HepG2 (cell line): Measurements from ENCODE around the gene PSMB3. TPM values are rescaled to one million over a fixed set of nuclear protein-coding genes. Genes with fewer than 3 reads are reported as not detected.

Experiments
- CSRNP1 ChIP-seq: sonication (generic); formaldehyde crosslinking; IDR thresholded peaks from 2 replicates; pipeline ENCODE4 v1.8.1; 2023; ENCODE audit warnings: mild to moderate bottlenecking, missing genetic modification reagents
- DMTF1 ChIP-seq: sonication (generic); formaldehyde crosslinking; IDR thresholded peaks from 2 replicates; pipeline ENCODE4 v1.4.0; 2020; ENCODE audit warnings: mild to moderate bottlenecking, missing genetic modification reagents
- GRHL1 ChIP-seq: sonication (generic); formaldehyde crosslinking; conservative IDR thresholded peaks from 2 replicates; pipeline ENCODE4 v1.8.0; 2022; ENCODE audit warnings: missing genetic modification reagents
- GTF3A ChIP-seq: sonication (generic); formaldehyde crosslinking; conservative IDR thresholded peaks from 2 replicates; pipeline ENCODE4 v1.4.0; 2020; ENCODE audit warnings: mild to moderate bottlenecking, missing genetic modification reagents
- HNF4A ChIP-seq: sonication (generic); formaldehyde crosslinking; IDR thresholded peaks from 2 replicates; pipeline ENCODE4 v1.4.0; 2020; ENCODE audit warnings: missing genetic modification reagents
- KDM5A ChIP-seq: fragments of 200-600 bp; sonication (generic); IDR thresholded peaks from 2 replicates; pipeline ENCODE4 v1.7.0; 2018; ENCODE audit warnings: antibody characterized with exemption, mild to moderate bottlenecking, low read length, borderline replicate concordance
- MEF2D ChIP-seq: sonication (generic); formaldehyde crosslinking; IDR thresholded peaks from 2 replicates; pipeline ENCODE4 v1.5.1; 2020; ENCODE audit warnings: mild to moderate bottlenecking, missing genetic modification reagents
- MIXL1 ChIP-seq: IDR thresholded peaks from 2 replicates; pipeline ENCODE4 v1.6.1; 2016
- NFAT5 ChIP-seq: sonication (generic); formaldehyde crosslinking; IDR thresholded peaks from 2 replicates; pipeline ENCODE4 v1.4.0; 2020; ENCODE audit warnings: missing genetic modification reagents
- NFE2L1 ChIP-seq: sonication (generic); formaldehyde crosslinking; IDR thresholded peaks from 2 replicates; pipeline ENCODE4 v1.4.0; 2020; ENCODE audit warnings: missing genetic modification reagents, mild to moderate bottlenecking, borderline replicate concordance
- NKX3-1 ChIP-seq: sonication (generic); formaldehyde crosslinking; IDR thresholded peaks from 2 replicates; pipeline ENCODE4 v1.5.0; 2020; ENCODE audit warnings: missing genetic modification reagents
- NRL ChIP-seq: sonication (generic); formaldehyde crosslinking; IDR thresholded peaks from 2 replicates; pipeline ENCODE4 v1.5.0; 2020; ENCODE audit warnings: missing genetic modification reagents, mild to moderate bottlenecking, moderate library complexity, borderline replicate concordance
- SOX6 ChIP-seq, 2 experiments: fragments of 450-650 bp in 1 of 2; sonication (generic) in 1 of 2; formaldehyde crosslinking in 1 of 2; IDR thresholded peaks; 2 replicates each; pipeline versions ENCODE4 v1.4.0 to v1.6.1; 2017 to 2020; ENCODE audit warnings: antibody characterized with exemption in 1 of 2, mild to moderate bottlenecking in 1 of 2, missing genetic modification reagents in 1 of 2
- SUZ12 ChIP-seq: fragments of 150-350 bp; IDR thresholded peaks from 2 replicates; pipeline ENCODE4 v1.6.1; 2014; ENCODE audit warnings: low read depth, low read length
- XBP1 ChIP-seq: sonication (generic); formaldehyde crosslinking; IDR thresholded peaks from 2 replicates; pipeline ENCODE4 v1.5.0; 2020; ENCODE audit warnings: missing genetic modification reagents
- polyA plus RNA-seq, 8 experiments: library from polyadenylated mRNA; depleted of rRNA in 3 of 8; stranded (reverse) in 7 of 8; unstranded in 1 of 8; fragments of >200 nt; fragmentation: Illumina TruSeq in 4 of 8; extraction: Trizol in 4 of 8; gene quantifications; 2 replicates each; pipeline versions ENCODE4 v1.2.1 to v1.2.3, GENCODE V29; 2011 to 2016; ENCODE audit warnings: low read depth in 4 of 8, missing spikeins in 1 of 8, mixed read lengths in 1 of 8; ENCODE audit not compliant: insufficient read depth in 1 of 8
- total RNA-seq, 5 experiments: library from RNA; depleted of rRNA; stranded (reverse); fragments of >200 nt; fragmentation: Illumina TruSeq; extraction: Trizol; gene quantifications; 2 replicates each; pipeline ENCODE4 v1.2.3, GENCODE V29; 2016; ENCODE audit warnings: low read depth in 1 of 5

The PSMB3 gene
- total and polyA plus RNA-seq, 2 of the 13 experiments (the other 11 are each of a cell fraction or from before 2014, with no cell fraction given), result 366 to 517 TPM

- TF ChIP-seq SOX6 (IDR thresholded peaks at IDR 0.05) (no peak), SOX6 (CRISPR knock-in tag; IDR thresholded peaks at IDR 0.05) (no peak), CSRNP1 (CRISPR knock-in tag) (no peak), NFAT5 (CRISPR knock-in tag) (no peak), DMTF1 (no peak), GRHL1 (CRISPR knock-in tag) (no peak), SUZ12 (no peak), NRL (CRISPR knock-in tag) (no peak), HNF4A (CRISPR knock-in tag) (peak; percentile 64; the same call in 1 of the 2 replicates), GTF3A (no peak), MIXL1 (CRISPR knock-in tag) (peak; percentile 25; the same call in 1 of the 2 replicates), MEF2D (CRISPR knock-in tag) (0 out of 2 replicates have a peak, but pooled peaks have one; percentile 15), KDM5A (peak; percentile 63; the same call in 1 of the 2 replicates), NKX3-1 (CRISPR knock-in tag) (peak; percentile 17; the same call in 1 of the 2 replicates), NFE2L1 (CRISPR knock-in tag) (no peak), XBP1 (no peak)
Observed at GRCh38 chr17:38800237-38800760, 47.8 kb downstream of the PSMB3 start (continued).
